Cortex of kidney (tissue), 1 donor: ENCODE measurements around the gene ANP32E.

Experiments used
- DNase-seq: peaks from one replicate; lab custom pipeline; 2025; lab: John Stamatoyannopoulos, UW

Gene ANP32E

GRCh38 chr1:150235852-150236613 lies at the start of gene ANP32E:
TSS of gene ANP32E (minus strand) at chr1:150236112. CDS start at chr1:150235786, 326 bp downstream.
- DNase-seq, result peak; percentile 34

- no peak for DNase-seq
These were observed 47.3 kb upstream of the ANP32E start for GRCh38 chr1:150283260-150283659.

- DNase-seq, result no peak
These were observed 46.6 kb upstream of the ANP32E start for GRCh38 chr1:150282558-150282958.

GRCh38 chr1:150281758-150282557 lies 46.0 kb upstream of the ANP32E start, which contains the start of gene CIART:
TSS of gene CIART (plus strand) at chr1:150282554. CDS start at chr1:150283268, 714 bp downstream.
- no peak for DNase-seq

- no peak for DNase-seq
These were observed 45.4 kb upstream of the ANP32E start for GRCh38 chr1:150281221-150281757.

- no peak for DNase-seq
These were observed 44.3 kb upstream of the ANP32E start for GRCh38 chr1:150280138-150280707.

- DNase-seq, result no peak
These were observed 37.4 kb upstream of the ANP32E start for GRCh38 chr1:150273311-150273710.

- DNase-seq, result no peak
These were observed 35.5 kb upstream of the ANP32E start for GRCh38 chr1:150271291-150271959.

- DNase-seq, result no peak
These were observed 33.5 kb upstream of the ANP32E start for GRCh38 chr1:150269451-150269850.

GRCh38 chr1:150268705-150269403 lies 32.9 kb upstream of the ANP32E start, which contains the start of gene APH1A:
TSS of gene APH1A (minus strand) at chr1:150269016. CDS start at chr1:150268810, 206 bp downstream.
- no peak for DNase-seq

- no peak for DNase-seq
These were observed 32.4 kb upstream of the ANP32E start for GRCh38 chr1:150268340-150268704.

- no peak for DNase-seq
These were observed 32.0 kb upstream of the ANP32E start for GRCh38 chr1:150267896-150268295.

- no peak for DNase-seq
These were observed 27.6 kb upstream of the ANP32E start for GRCh38 chr1:150263549-150263948.

GRCh38 chr1:150262388-150263320 lies 26.7 kb upstream of the ANP32E start:
- DNase-seq, result no peak

GRCh38 chr1:150261367-150261766 lies 25.5 kb upstream of the ANP32E start:
- no peak for DNase-seq

GRCh38 chr1:150259758-150260669 lies 24.1 kb upstream of the ANP32E start:
- no peak for DNase-seq

- DNase-seq, result no peak
These were observed 23.3 kb upstream of the ANP32E start for GRCh38 chr1:150259217-150259616.

GRCh38 chr1:150257624-150258585 lies 22.0 kb upstream of the ANP32E start, which contains the start of gene CA14:
TSS of gene CA14 (plus strand) at chr1:150257774. CDS start at chr1:150258129, 355 bp downstream.
- DNase-seq, result no peak
